IMR-90 (cell line): Measurements from ENCODE around the gene TIMM44. TPM values are rescaled to one million over a fixed set of nuclear protein-coding genes. Genes with fewer than 3 reads are reported as not detected.

Experiments
- ATAC-seq: fragments of 200-7000 bp; cut with Tn5 transposase; 2 replicates; pipeline ENCODE4 v1.9.1; 2020; ENCODE audit warnings: low read depth, mild to moderate bottlenecking, moderate library complexity
- BruUV-seq: library from RNA; stranded (reverse); fragments of 400-500 nt; replicated peaks from 2 replicates; lab custom pipeline; 2021; lab: Mats Ljungman, UMichigan
- CTCF ChIA-PET: fragments of 300-600 bp; formaldehyde crosslinking; extraction: SDS; loops from one replicate; lab custom pipeline; 2021; ENCODE audit warnings: antibody characterized with exemption; lab: Yijun Ruan, JAX
- POLR2A ChIA-PET: fragments of 300-600 bp; sonication (Branson Sonifier 250); formaldehyde crosslinking; loops from one replicate; lab custom pipeline; 2022; ENCODE audit warnings: antibody characterized with exemption; ENCODE audit not compliant: unreplicated experiment; lab: Charles Lee
- DNase-seq: peaks from one replicate; pipeline ENCODE4 v3.0.0; 2013
- H2AFZ ChIP-seq: replicated peaks from 2 replicates; pipeline ENCODE3; 2013; ENCODE audit warnings: low read length, mild to moderate bottlenecking; ENCODE audit not compliant: poor library complexity
- H2AK5ac ChIP-seq: 2 replicates; pipeline ENCODE4 v1.6.1; 2013; ENCODE audit warnings: low read depth, low read length, inconsistent platforms
- H2AK9ac ChIP-seq: replicated peaks from 2 replicates; pipeline ENCODE3; 2013; ENCODE audit warnings: mild to moderate bottlenecking, low read depth, low read length, moderate library complexity; ENCODE audit not compliant: poor library complexity
- H2BK120ac ChIP-seq: 2 replicates; pipeline ENCODE4 v1.6.1; 2013; ENCODE audit warnings: low read depth, low read length, inconsistent platforms
- H2BK15ac ChIP-seq: 3 replicates; pipeline ENCODE4 v1.6.1; 2013; ENCODE audit warnings: low read depth, low read length, inconsistent platforms
- H2BK20ac ChIP-seq: 2 replicates; pipeline ENCODE4 v1.6.1; 2013; ENCODE audit warnings: low read depth, mild to moderate bottlenecking, inconsistent platforms, low read length, moderate library complexity
- H2BK5ac ChIP-seq: 2 replicates; pipeline ENCODE4 v1.6.1; 2013; ENCODE audit warnings: mild to moderate bottlenecking, low read depth, low read length, inconsistent platforms; ENCODE audit not compliant: poor library complexity, severe bottlenecking
- H3K14ac ChIP-seq: replicated peaks from 2 replicates; pipeline ENCODE4 v1.6.1; 2013; ENCODE audit warnings: low read depth, low read length, inconsistent platforms
- H3K18ac ChIP-seq: 2 replicates; pipeline ENCODE4 v1.6.1; 2013; ENCODE audit warnings: low read depth, low read length, control low read depth
- H3K23ac ChIP-seq: 2 replicates; pipeline ENCODE4 v1.6.1; 2013; ENCODE audit warnings: low read depth, low read length, inconsistent platforms
- H3K27ac ChIP-seq: 2 replicates; pipeline ENCODE4 v1.5.1; 2013; ENCODE audit warnings: mild to moderate bottlenecking, control low read depth, low read length; ENCODE audit not compliant: insufficient read depth
- H3K27me3 ChIP-seq: 2 replicates; pipeline ENCODE4 v1.6.1; 2013; ENCODE audit warnings: low read length; ENCODE audit not compliant: control insufficient read depth, insufficient read depth
- H3K36me3 ChIP-seq: 2 replicates; pipeline ENCODE4 v1.6.1; 2013; ENCODE audit warnings: low read length, mixed read lengths; ENCODE audit not compliant: control insufficient read depth, insufficient read depth
- H3K4ac ChIP-seq: 2 replicates; pipeline ENCODE4 v1.6.1; 2013; ENCODE audit warnings: low read depth, low read length, inconsistent platforms
- H3K4me1 ChIP-seq: 2 replicates; pipeline ENCODE4 v1.6.1; 2013; ENCODE audit warnings: low read length, mixed read lengths; ENCODE audit not compliant: control insufficient read depth, insufficient read depth
- H3K4me2 ChIP-seq: 2 replicates; pipeline ENCODE4 v1.6.1; 2013; ENCODE audit warnings: low read depth, mild to moderate bottlenecking, control low read depth, low read length, moderate library complexity
- H3K4me3 ChIP-seq: 2 replicates; pipeline ENCODE4 v1.5.1; 2013; ENCODE audit warnings: low read depth, mild to moderate bottlenecking, control low read depth, low read length, moderate library complexity; ENCODE audit not compliant: insufficient read depth
- H3K56ac ChIP-seq: 2 replicates; pipeline ENCODE4 v1.6.1; 2013; ENCODE audit warnings: low read length, inconsistent platforms; ENCODE audit not compliant: insufficient read depth; ENCODE audit errors: extremely low read depth
- H3K79me1 ChIP-seq, 2 experiments: 2 replicates each; pipeline ENCODE4 v1.6.1; 2013; ENCODE audit warnings: low read length in 2 of 2, inconsistent platforms in 1 of 2, low read depth in 1 of 2
- H3K9ac ChIP-seq: 2 replicates; pipeline ENCODE4 v1.6.1; 2013; ENCODE audit warnings: low read depth, low read length, control low read depth
- H3K9me1 ChIP-seq: 2 replicates; pipeline ENCODE4 v1.6.1; 2013; ENCODE audit warnings: low read length, inconsistent platforms; ENCODE audit not compliant: insufficient read depth
- H3K9me3 ChIP-seq: 2 replicates; pipeline ENCODE4 v1.6.1; 2013; ENCODE audit warnings: low read length; ENCODE audit not compliant: control insufficient read depth, insufficient read depth
- H4K20me1 ChIP-seq: 2 replicates; pipeline ENCODE4 v1.6.1; 2013; ENCODE audit warnings: low read length, inconsistent platforms; ENCODE audit not compliant: insufficient read depth
- H4K5ac ChIP-seq: 2 replicates; pipeline ENCODE4 v1.6.1; 2013; ENCODE audit warnings: mild to moderate bottlenecking, low read depth, low read length, control low read depth
- H4K8ac ChIP-seq, 2 experiments: 2 replicates each; pipeline ENCODE4 v1.6.1; 2013; ENCODE audit warnings: low read depth in 2 of 2, low read length in 2 of 2, control low read depth in 1 of 2, inconsistent platforms in 1 of 2
- H4K91ac ChIP-seq: 2 replicates; pipeline ENCODE4 v1.6.1; 2013; ENCODE audit warnings: low read depth, low read length, inconsistent platforms; ENCODE audit not compliant: insufficient read depth
- BHLHE40 ChIP-seq: fragments of 150-350 bp; IDR thresholded peaks from 2 replicates; pipeline ENCODE4 v1.6.1; 2016; ENCODE audit warnings: mild to moderate bottlenecking, low read depth, low read length
- CHD1 ChIP-seq: IDR thresholded peaks from 2 replicates; pipeline ENCODE4 v1.6.1; 2012; ENCODE audit warnings: low read depth, low read length, improper control_type of control experiment
- FOS ChIP-seq: fragments of 150-350 bp; IDR thresholded peaks from 2 replicates; pipeline ENCODE4 v1.6.1; 2016; ENCODE audit warnings: low read depth, low read length
- MAFK ChIP-seq: IDR thresholded peaks from 2 replicates; pipeline ENCODE4 v1.6.1; 2012; ENCODE audit warnings: low read depth, low read length, improper control_type of control experiment
- SMC3 ChIP-seq: fragments of 150-350 bp; IDR thresholded peaks from 2 replicates; pipeline ENCODE4 v1.6.1; 2016; ENCODE audit warnings: low read depth, mild to moderate bottlenecking, antibody characterized with exemption, low read length, moderate library complexity
- WGBS, 2 experiments: methylation state at CpG; one replicate each; pipeline versions ENCODE4 v1.1.5 to v1.1.7; 2013; ENCODE audit warnings: missing lambda C conversion rate in 2 of 2; ENCODE audit not compliant: insufficient read length in 1 of 2; ENCODE audit errors: extremely low coverage in 2 of 2; 5-methylcytosine and 5-hydroxymethylcytosine counted together
- dilution Hi-C: fragments of 300-500 bp; cut with HindIII; formaldehyde crosslinking; loops from one replicate; pipeline ENCODE4 v1.14.3; 2018; ENCODE audit warnings: low sequenced_read_pairs; ENCODE audit not compliant: unreplicated experiment
- in situ Hi-C: fragments of 300-500 bp; cut with MboI; formaldehyde crosslinking; loops from 3 replicates; pipeline ENCODE4 v1.14.3; 2019; ENCODE audit warnings: low sequenced_read_pairs, inconsistent platforms, mixed read lengths
- intact Hi-C: fragments of 100-400 bp; cut with micrococcal nuclease; formaldehyde crosslinking; loops from 2 replicates; pipeline ENCODE4 v1.10.0; 2022
- polyA plus RNA-seq, 3 experiments: library from polyadenylated mRNA; depleted of rRNA; stranded (reverse); fragments of >200 nt; gene quantifications; 2 replicates each; pipeline ENCODE4 v1.2.3, GENCODE V29; 2012; ENCODE audit warnings: low replicate concordance in 1 of 3
- total RNA-seq: library from RNA; depleted of rRNA; stranded (reverse); fragments of >200 nt; gene quantifications from 2 replicates; pipeline ENCODE4 v1.2.3, GENCODE V29; 2012
- TF ChIP-seq, protein P1 (sequence below): fragments of 150-350 bp; IDR thresholded peaks from 2 replicates; pipeline ENCODE4 v1.6.1; 2016; ENCODE audit warnings: low read depth, mild to moderate bottlenecking, low read length, moderate library complexity, borderline replicate concordance
- TF ChIP-seq, protein P2 (sequence below): fragments of 150-350 bp; IDR thresholded peaks from 2 replicates; pipeline ENCODE4 v1.6.1; 2017; ENCODE audit warnings: mild to moderate bottlenecking, antibody characterized with exemption, low read length, low read depth
- TF ChIP-seq, protein P3 (sequence below): conservative IDR thresholded peaks from 2 replicates; pipeline ENCODE4 v1.5.1; 2012; ENCODE audit warnings: mild to moderate bottlenecking, low read depth, low read length, improper control_type of control experiment

The TIMM44 gene
- total and polyA plus RNA-seq, 2 of the 4 experiments (the other 2 are of a cell fraction) = 37.6 to 52.3 TPM

DNA sequence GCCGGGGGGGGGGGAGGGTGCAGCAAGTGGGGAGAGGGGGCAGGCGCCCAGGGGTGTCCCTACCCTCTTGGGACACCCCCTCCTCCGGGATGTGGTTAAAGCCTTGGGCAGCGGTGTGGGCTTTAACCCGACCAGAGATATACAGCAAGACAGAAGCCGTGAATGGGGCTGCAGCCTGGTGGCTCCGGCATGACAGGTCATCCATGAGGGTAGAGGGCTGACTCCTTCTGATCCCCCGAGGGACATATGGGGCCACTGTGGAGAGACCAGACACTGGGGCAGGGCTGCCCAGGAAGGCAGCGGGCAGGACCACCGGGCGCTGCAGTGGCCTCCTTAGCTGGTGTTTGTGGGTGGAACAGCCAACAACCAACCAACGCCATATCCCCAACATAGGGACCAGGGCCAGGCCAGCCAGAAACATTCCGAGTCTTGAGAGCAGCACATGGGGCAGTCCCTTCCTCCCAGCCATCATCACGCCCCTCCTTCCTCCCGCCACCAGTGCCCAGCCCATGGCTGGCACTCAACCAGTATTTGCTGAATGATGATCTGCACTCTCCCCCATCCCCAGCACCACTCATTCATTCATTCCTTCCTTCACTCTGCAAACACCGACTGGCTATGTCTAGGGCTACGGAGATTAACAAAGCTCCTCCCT lies 43.8 kb upstream of the TIMM44 start:
- no peaks in the 10 kb centered on the region for H3K27me3 ChIP-seq
- dilution Hi-C loops = no loop called here
- POLR2A ChIA-PET = no interaction called here
- peaks cover 92% of the 10 kb centered on the region for H4K20me1 ChIP-seq
- no peak overlapping the region for H4K5ac ChIP-seq
- H3K4me2 ChIP-seq = no peak overlapping the region
- peaks cover 64% of the 10 kb centered on the region for H3K36me3 ChIP-seq
- no peak overlapping the region for H3K56ac ChIP-seq
- H3K27ac ChIP-seq = no peak overlapping the region
- WGBS, 2 experiments = 87% methylated on average over 9 of the region's 17 CpGs; no CpG with 5 or more reads in 1 of the 2 experiments
- H3K79me1 ChIP-seq = peaks cover 45 to 86% of the 10 kb centered on the region in 2 experiments
- H2AK5ac ChIP-seq = peak overlapping the region; percentile 84
- TF ChIP-seq CHD1 (no peak), BHLHE40 (no peak), FOS (no peak), MAFK (no peak), SMC3 (no peak)
- TF ChIP-seq, protein P1, sequence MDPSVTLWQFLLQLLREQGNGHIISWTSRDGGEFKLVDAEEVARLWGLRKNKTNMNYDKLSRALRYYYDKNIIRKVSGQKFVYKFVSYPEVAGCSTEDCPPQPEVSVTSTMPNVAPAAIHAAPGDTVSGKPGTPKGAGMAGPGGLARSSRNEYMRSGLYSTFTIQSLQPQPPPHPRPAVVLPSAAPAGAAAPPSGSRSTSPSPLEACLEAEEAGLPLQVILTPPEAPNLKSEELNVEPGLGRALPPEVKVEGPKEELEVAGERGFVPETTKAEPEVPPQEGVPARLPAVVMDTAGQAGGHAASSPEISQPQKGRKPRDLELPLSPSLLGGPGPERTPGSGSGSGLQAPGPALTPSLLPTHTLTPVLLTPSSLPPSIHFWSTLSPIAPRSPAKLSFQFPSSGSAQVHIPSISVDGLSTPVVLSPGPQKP = no peak
- TF ChIP-seq, protein P2, sequence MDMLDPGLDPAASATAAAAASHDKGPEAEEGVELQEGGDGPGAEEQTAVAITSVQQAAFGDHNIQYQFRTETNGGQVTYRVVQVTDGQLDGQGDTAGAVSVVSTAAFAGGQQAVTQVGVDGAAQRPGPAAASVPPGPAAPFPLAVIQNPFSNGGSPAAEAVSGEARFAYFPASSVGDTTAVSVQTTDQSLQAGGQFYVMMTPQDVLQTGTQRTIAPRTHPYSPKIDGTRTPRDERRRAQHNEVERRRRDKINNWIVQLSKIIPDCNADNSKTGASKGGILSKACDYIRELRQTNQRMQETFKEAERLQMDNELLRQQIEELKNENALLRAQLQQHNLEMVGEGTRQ = no peak
- TF ChIP-seq, protein P3, sequence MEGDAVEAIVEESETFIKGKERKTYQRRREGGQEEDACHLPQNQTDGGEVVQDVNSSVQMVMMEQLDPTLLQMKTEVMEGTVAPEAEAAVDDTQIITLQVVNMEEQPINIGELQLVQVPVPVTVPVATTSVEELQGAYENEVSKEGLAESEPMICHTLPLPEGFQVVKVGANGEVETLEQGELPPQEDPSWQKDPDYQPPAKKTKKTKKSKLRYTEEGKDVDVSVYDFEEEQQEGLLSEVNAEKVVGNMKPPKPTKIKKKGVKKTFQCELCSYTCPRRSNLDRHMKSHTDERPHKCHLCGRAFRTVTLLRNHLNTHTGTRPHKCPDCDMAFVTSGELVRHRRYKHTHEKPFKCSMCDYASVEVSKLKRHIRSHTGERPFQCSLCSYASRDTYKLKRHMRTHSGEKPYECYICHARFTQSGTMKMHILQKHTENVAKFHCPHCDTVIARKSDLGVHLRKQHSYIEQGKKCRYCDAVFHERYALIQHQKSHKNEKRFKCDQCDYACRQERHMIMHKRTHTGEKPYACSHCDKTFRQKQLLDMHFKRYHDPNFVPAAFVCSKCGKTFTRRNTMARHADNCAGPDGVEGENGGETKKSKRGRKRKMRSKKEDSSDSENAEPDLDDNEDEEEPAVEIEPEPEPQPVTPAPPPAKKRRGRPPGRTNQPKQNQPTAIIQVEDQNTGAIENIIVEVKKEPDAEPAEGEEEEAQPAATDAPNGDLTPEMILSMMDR = no peak
- no peaks in the 10 kb centered on the region for H3K9me3 ChIP-seq
- peak; percentile 40 for ATAC-seq
- H2AK9ac ChIP-seq = peak overlapping the region; percentile 69
- no peak overlapping the region for H2BK15ac ChIP-seq
- H3K18ac ChIP-seq = no peak overlapping the region
- no peak overlapping the region for H4K8ac ChIP-seq
- peaks cover 18% of the 10 kb centered on the region for H3K4me1 ChIP-seq
- H2BK20ac ChIP-seq = no peak overlapping the region
- in situ Hi-C loops = no loop called here
- peak overlapping the region; percentile 26; the same call in 1 of the 2 replicates for H4K91ac ChIP-seq
- BruUV-seq = no TSS peak
- peaks cover 34% of the 10 kb centered on the region for H3K9me1 ChIP-seq
- H2BK120ac ChIP-seq = no peak overlapping the region
- CTCF ChIA-PET = interaction anchor here (0.7 kb wide), 1 partner anchor 15 kb away, joined by 3 read pairs; no protein-coding TSS in a partner anchor
- H3K9ac ChIP-seq = no peak overlapping the region
- no peak overlapping the region for H3K14ac ChIP-seq
- no peak for DNase-seq
- H3K4ac ChIP-seq = peak overlapping the region; percentile 30; the same call in 1 of the 2 replicates
- H2AFZ ChIP-seq = no peak overlapping the region
- intact Hi-C loops = no loop called here
- H3K23ac ChIP-seq = no peak overlapping the region
- no peak overlapping the region for H3K4me3 ChIP-seq
- H2BK5ac ChIP-seq = no peak overlapping the region
